OCI-LY1 (cell line): ENCODE measurements around the gene APOA1.

ENCODE experiments used
- EZH2 ChIP-seq: fragments of 200-600 bp; sonication (generic), shearing (Covaris generic); IDR thresholded peaks from 2 replicates; pipeline ENCODE4 v1.8.0; 2017; ENCODE audit warnings: borderline replicate concordance, mixed run types, mild to moderate bottlenecking, antibody characterized with exemption, low read length, moderate library complexity, mixed read lengths
- TF ChIP-seq, protein P1 (sequence below): fragments of 200-600 bp; sonication (generic), shearing (Covaris generic); IDR thresholded peaks from 2 replicates; pipeline ENCODE4 v1.5.1; 2017; ENCODE audit warnings: mild to moderate bottlenecking, antibody characterized with exemption, low read length, moderate library complexity, mixed read lengths

DNA sequence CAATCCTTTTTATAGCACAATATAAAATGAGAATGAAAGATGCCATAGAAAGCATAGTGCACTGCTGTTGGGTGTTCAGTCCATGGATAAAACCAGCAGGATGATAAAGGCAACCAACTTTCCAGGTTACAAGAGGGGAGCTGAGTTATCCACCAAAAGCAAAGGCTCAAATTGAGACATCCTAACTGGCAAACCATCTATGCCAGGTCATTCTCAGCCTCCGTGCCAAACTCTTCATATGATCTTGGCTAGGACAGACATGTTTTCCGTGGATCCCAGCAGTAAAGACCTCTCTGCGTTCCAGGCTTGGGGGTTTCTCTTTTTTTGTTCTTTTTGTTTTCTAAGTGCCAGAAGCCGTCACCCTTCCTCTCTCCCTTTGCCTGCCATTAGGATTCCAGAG is 7.3 kb upstream of the APOA1 start:
- no peak for TF ChIP-seq EZH2
- TF ChIP-seq, protein P1, sequence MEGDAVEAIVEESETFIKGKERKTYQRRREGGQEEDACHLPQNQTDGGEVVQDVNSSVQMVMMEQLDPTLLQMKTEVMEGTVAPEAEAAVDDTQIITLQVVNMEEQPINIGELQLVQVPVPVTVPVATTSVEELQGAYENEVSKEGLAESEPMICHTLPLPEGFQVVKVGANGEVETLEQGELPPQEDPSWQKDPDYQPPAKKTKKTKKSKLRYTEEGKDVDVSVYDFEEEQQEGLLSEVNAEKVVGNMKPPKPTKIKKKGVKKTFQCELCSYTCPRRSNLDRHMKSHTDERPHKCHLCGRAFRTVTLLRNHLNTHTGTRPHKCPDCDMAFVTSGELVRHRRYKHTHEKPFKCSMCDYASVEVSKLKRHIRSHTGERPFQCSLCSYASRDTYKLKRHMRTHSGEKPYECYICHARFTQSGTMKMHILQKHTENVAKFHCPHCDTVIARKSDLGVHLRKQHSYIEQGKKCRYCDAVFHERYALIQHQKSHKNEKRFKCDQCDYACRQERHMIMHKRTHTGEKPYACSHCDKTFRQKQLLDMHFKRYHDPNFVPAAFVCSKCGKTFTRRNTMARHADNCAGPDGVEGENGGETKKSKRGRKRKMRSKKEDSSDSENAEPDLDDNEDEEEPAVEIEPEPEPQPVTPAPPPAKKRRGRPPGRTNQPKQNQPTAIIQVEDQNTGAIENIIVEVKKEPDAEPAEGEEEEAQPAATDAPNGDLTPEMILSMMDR = no peak
